Measurements from ENCODE around the gene KLHDC7B. TPM values are rescaled to one million over a fixed set of nuclear protein-coding genes. Genes with fewer than 3 reads are reported as not detected.

Gene KLHDC7B
- total RNA-seq, 1 donor from 2014 or later: 7.2 TPM

- H3K4me1 Mint-ChIP-seq (ENCODE audit: low read depth): peaks cover 19% of the 10 kb centered on the region
- H3K27ac Mint-ChIP-seq (ENCODE audit: unreplicated experiment): no peak overlapping the region
- H3K36me3 Mint-ChIP-seq (ENCODE audit: low read depth): peaks cover 9% of the 10 kb centered on the region
- no peak overlapping the region for H3K4me3 Mint-ChIP-seq (ENCODE audit: unreplicated experiment)
- no peaks in the 10 kb centered on the region for H3K27me3 Mint-ChIP-seq (ENCODE audit: low read depth)
- H3K9me3 Mint-ChIP-seq (ENCODE audit: low read depth): no peaks in the 10 kb centered on the region
- no peak for TF ChIP-seq CTCF (IDR thresholded peaks at IDR 0.05)
- no peak for DNase-seq (ENCODE audit: low spot score)
Measured at GRCh38 chr22:50578776-50579310, 33.1 kb downstream of the KLHDC7B start.

GRCh38 chr22:50579752-50580151 lies 34.1 kb downstream of the KLHDC7B start:
- Mint-ChIP-seq H3K9me3 (ENCODE audit: low read depth) (no peaks in the 10 kb centered on the region), H3K4me3 (ENCODE audit: unreplicated experiment) (no peak overlapping the region), H3K36me3 (ENCODE audit: low read depth) (peaks cover 9% of the 10 kb centered on the region), H3K4me1 (ENCODE audit: low read depth) (peaks cover 19% of the 10 kb centered on the region), H3K27ac (ENCODE audit: unreplicated experiment) (no peak overlapping the region), H3K27me3 (ENCODE audit: low read depth) (no peaks in the 10 kb centered on the region)
- TF ChIP-seq CTCF (IDR thresholded peaks at IDR 0.05): no peak
- no peak for DNase-seq (ENCODE audit: low spot score)

- Mint-ChIP-seq H3K4me3 (ENCODE audit: unreplicated experiment) (peak overlapping the region; percentile 88), H3K4me1 (ENCODE audit: low read depth) (peaks cover 19% of the 10 kb centered on the region), H3K27me3 (ENCODE audit: low read depth) (no peaks in the 10 kb centered on the region), H3K36me3 (ENCODE audit: low read depth) (peaks cover 9% of the 10 kb centered on the region), H3K27ac (ENCODE audit: unreplicated experiment) (peak overlapping the region; percentile 57), H3K9me3 (ENCODE audit: low read depth) (no peaks in the 10 kb centered on the region)
- DNase-seq (ENCODE audit: low spot score): peak; percentile 47
- no peak for TF ChIP-seq CTCF (IDR thresholded peaks at IDR 0.05)
Measured at GRCh38 chr22:50581031-50581949, 35.6 kb downstream of the KLHDC7B start.

DNA sequence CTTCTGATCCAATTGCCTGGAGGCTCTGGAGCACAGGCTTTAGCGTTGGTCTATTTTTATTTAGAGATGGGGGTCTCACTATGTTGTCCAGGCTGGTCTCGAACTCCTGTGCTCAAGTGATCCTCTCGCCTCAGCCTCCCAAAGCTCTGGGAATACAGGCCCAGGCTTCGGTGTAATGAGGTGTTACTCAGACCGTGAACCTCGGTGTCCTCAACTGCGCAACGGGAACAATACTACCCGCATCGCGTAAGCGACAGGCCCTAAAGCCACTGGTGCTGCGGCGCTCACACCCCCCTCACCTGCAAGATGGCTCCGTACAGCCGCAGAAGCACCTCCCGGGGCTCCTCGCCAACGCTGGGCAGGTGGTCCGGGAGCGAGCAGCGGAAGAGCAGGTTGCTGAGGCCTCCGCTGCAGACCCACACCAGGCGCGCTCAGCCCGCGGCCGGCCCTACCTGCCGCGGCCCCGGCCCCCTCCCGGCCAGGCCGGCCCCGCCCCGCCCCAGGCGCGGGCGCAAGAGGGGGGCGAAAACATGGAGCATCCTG lies 36.3 kb downstream of the KLHDC7B start:
- no peaks in the 10 kb centered on the region for H3K9me3 Mint-ChIP-seq (ENCODE audit: low read depth)
- DNase-seq (ENCODE audit: low spot score): peak; percentile 88
- H3K36me3 Mint-ChIP-seq (ENCODE audit: low read depth): peaks cover 9% of the 10 kb centered on the region
- H3K27me3 Mint-ChIP-seq (ENCODE audit: low read depth): no peaks in the 10 kb centered on the region
- peak overlapping the region; percentile 57 for H3K27ac Mint-ChIP-seq (ENCODE audit: unreplicated experiment)
- peak overlapping the region; percentile 88 for H3K4me3 Mint-ChIP-seq (ENCODE audit: unreplicated experiment)
- no peak for TF ChIP-seq CTCF (IDR thresholded peaks at IDR 0.05)
- H3K4me1 Mint-ChIP-seq (ENCODE audit: low read depth): peaks cover 19% of the 10 kb centered on the region

DNA sequence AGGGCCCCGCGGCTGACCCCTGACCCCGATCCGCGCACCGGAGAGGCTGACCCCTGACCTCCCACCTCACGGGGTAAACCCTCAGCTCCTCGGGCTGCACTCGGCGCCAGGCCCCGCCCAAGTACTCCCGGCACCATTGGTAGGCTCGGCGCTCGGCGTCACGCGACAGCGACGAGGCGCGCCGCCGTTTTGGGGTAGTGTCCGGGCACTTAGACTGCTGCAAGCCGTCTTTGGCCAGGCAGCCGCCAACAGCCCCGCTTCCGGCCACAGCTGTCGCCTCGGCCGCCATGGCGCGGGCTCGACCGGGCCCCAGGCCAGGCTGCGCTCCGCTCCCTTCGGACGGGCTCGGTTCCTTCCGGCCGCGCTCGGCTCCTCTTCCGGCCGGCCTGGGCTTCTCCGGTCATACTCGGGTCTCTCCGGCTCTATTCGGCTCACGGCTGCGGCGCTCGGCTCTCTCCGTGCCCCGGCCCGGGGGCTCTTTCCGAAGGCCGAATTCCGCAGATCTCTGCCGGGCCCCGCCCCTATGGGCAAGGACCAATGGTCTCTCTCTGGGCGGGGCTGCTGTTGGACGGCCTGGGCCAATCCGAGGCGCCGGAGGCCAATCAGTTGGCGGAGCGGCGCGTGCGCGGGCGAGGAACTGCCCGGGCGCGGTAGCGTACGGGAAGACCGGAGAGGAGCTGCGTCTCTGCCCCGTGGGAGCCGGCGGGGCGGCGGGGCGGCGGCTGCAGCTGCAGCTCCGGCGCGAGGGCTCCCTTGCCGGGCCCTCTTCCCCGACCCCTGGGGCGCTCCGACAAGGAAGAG lies 37.0 kb downstream of the KLHDC7B start, which contains the start of gene CHKB:
Gene CHKB (minus strand): TSS at position 357 of the 801 bp plus-strand sequence. CDS start 68 bp downstream, at position 289.
- H3K4me1 Mint-ChIP-seq (ENCODE audit: low read depth): peaks cover 19% of the 10 kb centered on the region
- peak within 1 kb of the TSS; percentile 81 for H3K27ac Mint-ChIP-seq (ENCODE audit: unreplicated experiment)
- H3K36me3 Mint-ChIP-seq (ENCODE audit: low read depth): peaks cover 9% of the 10 kb centered on the region
- TF ChIP-seq CTCF (IDR thresholded peaks at IDR 0.05): no peak
- DNase-seq (ENCODE audit: low spot score): peak; percentile 100
- no peaks in the 10 kb centered on the region for H3K27me3 Mint-ChIP-seq (ENCODE audit: low read depth)
- peak within 1 kb of the TSS; percentile 88 for H3K4me3 Mint-ChIP-seq (ENCODE audit: unreplicated experiment)
- H3K9me3 Mint-ChIP-seq (ENCODE audit: low read depth): no peaks in the 10 kb centered on the region

Measured in chondrocyte (in vitro differentiated cells).